Activated CD4-positive, alpha-beta T cell treated with anti-CD3 and anti-CD28 coated beads for 24 hours (primary cell): ENCODE measurements around the gene LDHAL6B.

Experiments used
- DNase-seq, 2 donors: peaks; one replicate each; pipeline ENCODE4 v3.0.0-alpha.2; 2020; ENCODE audit warnings: low read depth in 2 of 2

Gene LDHAL6B

DNA sequence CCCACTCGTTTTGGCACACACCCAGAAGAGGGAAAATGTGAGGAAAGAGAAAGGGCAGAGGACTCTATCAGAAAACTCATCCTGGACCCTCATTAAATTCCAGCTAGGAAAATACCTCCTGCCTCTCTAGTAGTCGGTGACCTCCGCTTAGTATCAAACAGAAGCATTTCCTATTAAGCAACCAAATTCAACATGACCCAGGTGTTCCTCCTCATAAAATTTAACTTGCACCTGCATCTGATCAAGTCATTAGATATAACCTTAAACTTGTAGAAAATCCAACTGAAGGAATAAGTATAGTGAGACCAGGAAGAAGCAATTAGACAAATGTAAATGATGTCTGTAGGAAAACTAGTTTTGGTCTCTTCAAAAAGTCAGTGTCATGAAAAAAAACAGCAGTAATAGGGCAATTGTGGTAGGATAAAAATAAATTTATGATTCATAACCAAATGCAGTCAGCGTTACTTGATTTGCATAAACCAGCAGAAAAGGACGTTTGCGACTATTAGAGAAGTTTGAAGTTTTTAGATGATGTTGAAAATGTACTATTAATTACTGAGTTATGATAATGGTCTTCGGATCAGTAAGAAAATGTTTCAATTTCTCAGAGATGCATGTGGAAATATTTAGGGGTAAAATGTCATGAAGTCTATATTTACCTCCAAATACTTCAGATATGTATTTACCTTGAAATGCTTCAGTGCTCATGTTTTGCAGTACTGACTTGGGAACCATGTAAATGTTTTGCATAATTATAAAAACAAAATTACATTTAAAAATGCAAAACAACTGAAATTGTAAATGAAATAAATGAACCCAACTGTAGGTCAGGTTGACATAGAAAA lies 44.6 kb downstream of the LDHAL6B start:
- no peak for DNase-seq

DNA sequence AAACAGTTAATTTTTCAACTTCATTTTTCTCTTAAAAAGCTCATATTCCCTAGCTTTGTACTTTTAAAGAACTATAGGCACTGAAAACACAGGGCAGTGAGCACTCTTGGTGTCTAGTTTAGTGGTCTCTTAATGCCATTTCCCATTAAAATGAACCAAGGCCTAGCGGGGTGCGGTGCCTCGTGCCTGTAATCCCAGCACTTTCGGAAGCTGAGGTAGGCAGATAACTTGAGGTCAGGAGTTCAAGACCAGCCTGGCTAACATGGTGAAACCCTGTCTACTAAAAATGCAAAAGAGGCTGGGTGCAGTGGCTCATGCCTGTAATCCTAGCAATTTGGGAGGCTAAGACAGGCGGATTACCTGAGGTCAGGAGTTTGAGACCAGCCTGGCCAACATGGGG lies 45.5 kb downstream of the LDHAL6B start:
- no peak for DNase-seq

- DNase-seq, result no peak
Measured at GRCh38 chr15:59255680-59256336, 49.2 kb downstream of the LDHAL6B start.

GRCh38 chr15:59256482-59256881 lies 49.8 kb downstream of the LDHAL6B start:
- DNase-seq, result no peak

GRCh38 chr15:59257140-59257539 lies 50.5 kb downstream of the LDHAL6B start:
- DNase-seq, result no peak
